Effector memory CD4-positive, alpha-beta T cell (primary cell): ENCODE results near the gene FBLN1.
"Not testable (repeated sequence)": the region's sequence is repeated elsewhere in the genome, so short reads cannot be mapped to it uniquely, and the experiment has no call there.

ENCODE experiments used
- DNase-seq, 3 donors: peaks; one replicate each; pipeline ENCODE4 v3.0.0-alpha.2; 2020
- H3K27ac ChIP-seq: 2 replicates; pipeline ENCODE4 v1.7.0; 2013; ENCODE audit warnings: mild to moderate bottlenecking, low read length, moderate library complexity; ENCODE audit not compliant: insufficient read depth, poor library complexity, severe bottlenecking
- H3K27me3 ChIP-seq: replicated peaks from 2 replicates; pipeline ENCODE4 v1.7.0; 2013; ENCODE audit warnings: mild to moderate bottlenecking, low read length; ENCODE audit not compliant: insufficient read depth, control insufficient read depth, poor library complexity, severe bottlenecking
- H3K36me3 ChIP-seq: 2 replicates; pipeline ENCODE4 v1.7.0; 2013; ENCODE audit warnings: mild to moderate bottlenecking, low read length, moderate library complexity; ENCODE audit not compliant: control insufficient read depth, insufficient read depth
- H3K4me1 ChIP-seq: 2 replicates; pipeline ENCODE4 v1.7.0; 2013; ENCODE audit warnings: low read length, mild to moderate bottlenecking; ENCODE audit not compliant: control insufficient read depth, insufficient read depth, poor library complexity, severe bottlenecking
- H3K4me3 ChIP-seq: 2 replicates; pipeline ENCODE4 v1.7.0; 2013; ENCODE audit warnings: low read length, low read depth, mild to moderate bottlenecking; ENCODE audit not compliant: insufficient read depth, poor library complexity, severe bottlenecking
- H3K9me3 ChIP-seq: 2 replicates; pipeline ENCODE4 v1.7.0; 2013; ENCODE audit warnings: mild to moderate bottlenecking, low read length, moderate library complexity; ENCODE audit not compliant: control insufficient read depth

The FBLN1 gene

DNA sequence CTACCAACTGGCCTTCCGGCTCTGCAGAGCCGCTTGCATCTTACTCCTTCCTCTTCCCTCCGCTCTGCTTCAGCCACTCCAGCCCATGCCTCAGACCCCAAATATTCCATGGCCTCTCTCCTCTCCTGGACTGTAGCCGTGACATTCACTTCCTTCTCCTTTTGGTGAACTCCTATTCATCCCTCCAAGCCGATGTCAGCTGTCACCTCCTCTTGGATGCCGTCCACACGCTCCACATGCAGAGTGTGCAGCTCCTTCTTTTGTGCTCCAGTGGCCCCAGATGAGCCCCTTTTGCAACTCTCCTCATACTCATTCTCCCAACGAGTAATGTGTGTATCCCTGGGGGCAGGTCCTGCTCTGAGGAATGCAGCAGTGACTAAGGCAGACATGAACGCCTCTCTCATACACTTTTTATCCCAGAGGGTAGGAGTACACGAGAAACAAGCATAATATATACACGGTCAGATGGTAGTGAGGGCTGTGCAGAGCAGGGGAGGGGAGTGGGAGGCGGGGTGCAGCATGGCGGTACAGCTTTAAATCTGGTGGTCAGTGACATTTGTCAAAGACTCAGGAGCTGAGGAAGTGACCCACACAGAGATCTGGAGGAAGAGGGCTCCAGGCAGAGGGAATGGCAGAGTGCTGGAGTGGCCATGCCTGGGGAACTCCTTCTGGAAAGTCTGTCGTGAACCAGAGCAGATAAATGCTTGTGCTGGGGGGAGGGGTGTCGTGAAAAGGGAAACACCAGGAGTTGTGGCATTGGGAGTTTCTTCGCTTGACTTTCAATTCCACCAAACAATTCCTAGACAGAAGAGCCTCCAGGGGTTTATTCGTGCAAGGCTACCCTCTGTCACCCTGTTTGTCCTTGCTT is 85.2 kb downstream of the FBLN1 start:
- no peaks in the 10 kb centered on the region for H3K9me3 ChIP-seq
- no peaks in the 10 kb centered on the region for H3K27me3 ChIP-seq
- no peak overlapping the region for H3K27ac ChIP-seq
- no peaks in the 10 kb centered on the region for H3K36me3 ChIP-seq
- H3K4me1 ChIP-seq, result no peaks in the 10 kb centered on the region
- no peak overlapping the region for H3K4me3 ChIP-seq
- DNase-seq, result no peak

DNA sequence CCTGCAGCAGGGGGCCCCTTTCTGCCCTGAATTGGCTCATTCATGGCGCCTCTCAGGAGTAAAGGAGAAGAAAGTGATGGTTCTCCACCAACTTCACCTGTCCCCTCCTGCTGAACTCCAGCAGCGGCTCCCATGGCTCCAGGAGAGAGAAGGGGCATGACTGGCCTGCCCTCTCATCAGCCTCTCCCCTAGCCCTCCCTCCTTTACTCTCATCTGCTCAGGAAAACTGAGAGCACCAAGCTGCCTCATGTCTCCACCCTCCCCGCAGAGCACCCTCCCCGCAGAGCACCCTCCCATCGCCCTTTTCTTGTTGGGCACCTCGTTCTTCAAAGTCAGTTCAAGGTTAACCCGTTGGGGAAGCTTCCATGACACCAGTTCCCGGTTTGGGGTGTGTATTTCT is 86.9 kb downstream of the FBLN1 start:
- H3K27me3 ChIP-seq, result no peaks in the 10 kb centered on the region
- no peak for DNase-seq
- no peak overlapping the region for H3K4me3 ChIP-seq
- H3K27ac ChIP-seq, result no peak overlapping the region
- no peaks in the 10 kb centered on the region for H3K4me1 ChIP-seq
- no peaks in the 10 kb centered on the region for H3K9me3 ChIP-seq
- no peaks in the 10 kb centered on the region for H3K36me3 ChIP-seq

DNA sequence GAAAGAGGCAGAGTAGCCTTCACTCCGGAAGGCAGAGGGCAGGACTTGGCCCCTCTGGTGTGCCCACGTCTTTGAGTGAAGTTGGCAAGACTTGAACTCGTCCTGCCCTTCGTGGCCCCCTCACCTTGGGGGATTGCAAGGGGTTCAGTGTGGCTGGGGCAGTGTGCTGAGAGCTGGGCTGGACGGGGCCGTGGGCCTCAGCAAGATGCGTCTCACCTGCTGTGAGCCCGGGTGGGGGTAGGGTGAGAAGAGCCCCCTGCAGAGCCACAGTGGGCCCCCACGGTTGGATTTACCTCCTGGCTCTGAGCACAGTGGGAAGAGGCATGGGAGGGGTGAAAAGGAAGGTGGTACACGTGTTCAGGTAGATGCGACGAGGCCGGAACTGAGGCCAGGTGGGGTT is 87.6 kb downstream of the FBLN1 start:
- no peak for DNase-seq
- no peaks in the 10 kb centered on the region for H3K27me3 ChIP-seq
- H3K9me3 ChIP-seq, result no peaks in the 10 kb centered on the region
- no peaks in the 10 kb centered on the region for H3K36me3 ChIP-seq
- no peak overlapping the region for H3K27ac ChIP-seq
- no peak overlapping the region for H3K4me3 ChIP-seq
- no peaks in the 10 kb centered on the region for H3K4me1 ChIP-seq

DNA sequence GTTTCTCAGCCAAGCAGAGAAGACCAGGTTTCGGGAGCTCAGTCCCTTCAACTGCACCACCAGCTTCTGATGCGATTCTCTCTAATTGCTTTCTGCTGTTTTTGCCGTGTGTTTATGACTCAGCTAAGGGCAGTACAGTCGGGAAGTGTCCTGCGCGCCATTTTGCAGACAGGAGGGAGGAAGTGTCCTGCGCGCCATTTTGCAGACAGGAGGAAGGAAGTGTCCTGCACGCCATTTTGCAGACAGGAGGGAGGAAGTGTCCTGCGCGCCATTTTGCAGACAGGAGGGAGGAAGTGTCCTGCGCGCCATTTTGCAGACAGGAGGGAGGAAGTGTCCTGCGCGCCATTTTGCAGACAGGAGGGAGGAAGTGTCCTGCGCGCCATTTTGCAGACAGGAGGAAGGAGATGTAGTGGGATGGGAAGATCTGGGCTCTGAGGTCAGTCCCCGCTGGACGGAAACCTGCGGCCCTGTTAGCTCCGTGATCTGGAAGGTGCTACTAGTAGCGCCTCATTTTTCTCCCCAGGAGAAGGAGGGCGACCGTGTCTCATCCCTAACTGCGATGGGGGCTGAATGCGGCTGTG is 89.0 kb downstream of the FBLN1 start:
- not testable (repeated sequence) for H3K9me3 ChIP-seq, H3K4me3 ChIP-seq, H3K4me1 ChIP-seq, H3K27ac ChIP-seq, H3K36me3 ChIP-seq, DNase-seq, H3K27me3 ChIP-seq

DNA sequence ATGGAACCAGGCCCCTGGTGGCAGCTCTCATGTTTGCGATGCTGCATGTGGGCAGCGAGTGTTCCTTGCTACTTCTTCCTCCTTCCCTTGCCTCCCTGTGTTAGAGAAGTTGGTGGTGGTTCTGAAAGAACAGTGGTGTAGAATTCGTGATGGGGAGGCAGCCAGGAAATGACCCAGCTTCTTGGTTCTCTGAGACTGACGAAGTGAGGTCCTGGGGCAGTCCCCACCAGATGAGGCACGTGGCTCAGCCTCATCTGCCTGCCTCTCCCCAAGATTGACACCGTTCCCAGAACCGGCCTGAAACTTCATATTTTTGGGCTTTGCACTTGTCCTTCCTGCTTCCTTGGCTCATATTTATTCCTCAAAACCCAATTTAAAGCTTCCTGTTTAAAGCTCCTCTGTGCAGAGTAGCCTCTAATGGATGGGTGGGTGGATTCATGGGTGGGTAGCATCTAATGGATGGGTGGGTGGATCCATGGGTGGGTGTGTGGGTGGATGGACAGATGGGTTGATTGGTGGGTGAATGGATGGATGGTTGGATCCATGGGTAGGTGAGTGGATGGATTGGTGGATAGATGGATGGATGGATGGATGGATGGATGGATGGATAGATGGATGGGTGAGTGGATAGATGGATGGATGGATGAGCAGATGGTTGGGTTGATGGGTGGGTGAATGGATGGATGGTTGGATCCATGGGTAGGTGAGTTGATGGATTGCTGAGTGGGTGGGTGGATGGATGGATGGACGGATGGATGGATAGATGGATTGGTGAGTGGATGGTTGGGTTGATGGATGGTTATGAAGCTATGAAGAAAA is 91.6 kb downstream of the FBLN1 start:
- H3K27me3 ChIP-seq, result no peaks in the 10 kb centered on the region
- no peak overlapping the region for H3K4me3 ChIP-seq
- H3K27ac ChIP-seq, result no peak overlapping the region
- H3K9me3 ChIP-seq, result no peaks in the 10 kb centered on the region
- H3K36me3 ChIP-seq, result no peaks in the 10 kb centered on the region
- no peaks in the 10 kb centered on the region for H3K4me1 ChIP-seq
- no peak for DNase-seq

DNA sequence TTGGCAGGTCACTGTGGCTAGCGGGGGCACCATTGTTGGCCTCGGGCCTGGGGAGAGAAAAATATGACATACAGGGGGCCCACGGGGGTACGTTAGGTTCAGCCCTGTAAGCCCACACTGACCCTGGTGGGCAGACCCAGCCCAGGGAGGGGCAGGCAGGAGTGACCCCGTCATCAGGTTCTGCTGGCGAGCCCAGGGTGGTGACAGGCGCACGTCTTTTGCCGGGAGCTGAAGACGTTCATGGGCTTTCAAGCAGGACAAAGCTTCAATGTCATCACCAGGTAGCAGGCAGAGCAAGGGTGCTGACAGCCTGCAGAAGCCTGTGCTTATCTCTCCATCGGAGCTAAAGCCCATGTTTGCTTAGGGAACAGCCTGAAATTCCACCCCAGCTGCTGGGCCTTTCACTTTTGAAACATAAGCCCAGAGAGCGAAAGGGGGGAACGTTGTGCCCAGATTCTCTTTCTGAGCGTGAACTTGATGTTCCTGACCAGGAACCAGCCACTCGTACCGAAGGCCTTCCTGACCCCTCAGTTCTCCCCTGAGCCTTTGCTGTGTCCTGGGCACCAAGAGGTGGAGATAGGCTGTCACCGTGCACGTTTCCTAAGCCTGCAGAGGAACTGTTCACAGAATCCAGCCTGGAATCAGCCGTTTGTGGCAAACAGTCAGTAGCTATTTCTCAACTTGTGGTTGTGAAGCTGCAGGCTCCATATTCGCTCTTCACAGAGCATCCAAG is 94.9 kb downstream of the FBLN1 start:
- H3K4me1 ChIP-seq, result no peaks in the 10 kb centered on the region
- DNase-seq, result no peak

DNA sequence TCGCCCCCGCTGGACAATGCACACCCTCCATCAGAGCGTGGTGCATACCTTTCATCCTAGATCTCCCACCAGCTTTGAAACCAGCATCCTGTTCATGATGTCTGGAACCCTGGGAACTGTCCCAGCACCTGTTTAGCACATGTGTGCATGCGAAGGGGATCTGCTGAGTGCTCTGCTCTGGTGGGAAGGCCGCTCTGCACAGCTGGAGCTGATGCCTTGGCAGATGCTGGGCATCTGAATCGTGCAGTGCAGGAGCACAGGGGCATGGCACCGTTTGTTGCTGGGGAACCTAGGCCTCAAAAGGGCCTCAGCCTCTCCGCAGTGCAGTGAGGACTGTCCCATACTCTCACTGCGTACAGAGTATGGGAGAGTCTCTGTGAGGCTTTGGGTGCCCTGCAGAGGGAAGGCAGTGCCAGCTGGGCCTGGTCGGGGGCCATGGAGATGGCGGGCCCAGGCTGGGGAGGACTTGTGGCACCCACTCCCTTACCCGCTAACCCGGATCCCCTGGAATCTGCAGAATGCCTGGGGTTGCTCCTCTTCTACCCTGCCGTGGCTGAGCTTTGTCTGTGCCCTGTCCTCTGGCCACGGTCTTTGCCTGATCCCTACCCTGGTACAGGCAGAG is 96.0 kb downstream of the FBLN1 start:
- no peak overlapping the region for H3K27ac ChIP-seq
- no peaks in the 10 kb centered on the region for H3K9me3 ChIP-seq
- DNase-seq, result no peak

More for the DNA sequence above, 94.9 kb downstream of the FBLN1 start:
- Histone ChIP-seq H3K36me3 (no peaks in the 10 kb centered on the region), H3K27ac (no peak overlapping the region), H3K27me3 (no peaks in the 10 kb centered on the region), H3K9me3 (no peaks in the 10 kb centered on the region), H3K4me3 (no peak overlapping the region)

GRCh38 chr22:45599836-45600577 is 97.3 kb downstream of the FBLN1 start:
- no peak for DNase-seq
- Histone ChIP-seq H3K4me1 (no peaks in the 10 kb centered on the region), H3K36me3 (no peaks in the 10 kb centered on the region), H3K4me3 (no peak overlapping the region), H3K27me3 (no peaks in the 10 kb centered on the region), H3K27ac (no peak overlapping the region), H3K9me3 (no peaks in the 10 kb centered on the region)

More for the DNA sequence above, 96.0 kb downstream of the FBLN1 start:
- H3K27me3 ChIP-seq, result no peaks in the 10 kb centered on the region
- no peaks in the 10 kb centered on the region for H3K36me3 ChIP-seq
- H3K4me1 ChIP-seq, result no peaks in the 10 kb centered on the region
- no peak overlapping the region for H3K4me3 ChIP-seq
